SK-N-SH (cell line): ENCODE data around the gene CPED1. TPM values are rescaled to one million over a fixed set of nuclear protein-coding genes. Genes with fewer than 3 reads are reported as not detected.

Experiments
- CTCF ChIA-PET: fragments of 300-600, 350-600 bp; formaldehyde crosslinking; extraction: SDS; loops from one replicate; lab custom pipeline; 2021; lab: Yijun Ruan, JAX
- POLR2A ChIA-PET: fragments of 350-600 bp; sonication (Branson Sonifier 250); formaldehyde crosslinking; extraction: SDS; loops from one replicate; lab custom pipeline; 2020; ENCODE audit warnings: antibody characterized with exemption, inconsistent platforms; lab: Yijun Ruan, JAX
- DNase-seq: peaks from one replicate; pipeline ENCODE4 v3.0.0; 2012
- H2AFZ ChIP-seq: fragments of 200-600 bp; sonication (generic); 2 replicates; pipeline ENCODE4 v1.8.1; 2016; ENCODE audit warnings: antibody characterized with exemption, mild to moderate bottlenecking, low read depth
- H3F3A ChIP-seq: fragments of 200-600 bp; sonication (generic); replicated peaks from 2 replicates; pipeline ENCODE3; 2016; ENCODE audit warnings: antibody characterized with exemption, mild to moderate bottlenecking; ENCODE audit not compliant: insufficient read depth
- H3K27ac ChIP-seq, 2 experiments: fragments of 200-500 bp in 1 of 2; fragments of 200-600 bp in 1 of 2; sonication (Bioruptor generic) in 1 of 2; sonication (generic), shearing (Covaris generic) in 1 of 2; 2 replicates each; pipeline versions ENCODE4 v1.5.1 to v1.6.1; 2014 to 2016; ENCODE audit warnings: low read depth in 2 of 2, inconsistent platforms in 1 of 2, low read length in 1 of 2, mild to moderate bottlenecking in 1 of 2, mixed read lengths in 1 of 2
- H3K27me3 ChIP-seq: fragments of 200-600 bp; sonication (generic), shearing (Covaris generic); 2 replicates; pipeline ENCODE4 v1.6.1; 2016; ENCODE audit warnings: mixed run types; ENCODE audit not compliant: insufficient read depth
- H3K36me3 ChIP-seq, 2 experiments: fragments of 200-500 bp in 1 of 2; fragments of 200-600 bp in 1 of 2; sonication (Bioruptor generic) in 1 of 2; sonication (generic) in 1 of 2; replicated peaks in 1 of 2; 2 replicates each; pipeline versions ENCODE3 to v1.5.1; 2014 to 2016; ENCODE audit warnings: low read length in 1 of 2, mild to moderate bottlenecking in 1 of 2; ENCODE audit not compliant: insufficient read depth in 2 of 2, control insufficient read depth in 1 of 2
- H3K4me1 ChIP-seq, 2 experiments: fragments of 200-500 bp in 1 of 2; fragments of 200-600 bp in 1 of 2; sonication (Bioruptor generic) in 1 of 2; sonication (generic), shearing (Covaris generic) in 1 of 2; 2 replicates each; pipeline versions ENCODE4 v1.5.1 to v1.6.1; 2014 to 2016; ENCODE audit warnings: low read depth in 1 of 2, low read length in 1 of 2, mixed run types in 1 of 2; ENCODE audit not compliant: insufficient read depth in 2 of 2, control insufficient read depth in 1 of 2
- H3K4me2 ChIP-seq: fragments of 200-600 bp; sonication (generic), shearing (Covaris generic); 2 replicates; pipeline ENCODE4 v1.6.1; 2017; ENCODE audit warnings: mixed run types
- H3K4me3 ChIP-seq, 2 experiments: fragments of 200-500 bp in 1 of 2; fragments of 200-600 bp in 1 of 2; sonication (Bioruptor generic) in 1 of 2; sonication (generic), shearing (Covaris generic) in 1 of 2; 2 replicates each; pipeline versions ENCODE4 v1.5.1 to v1.8.1; 2014 to 2016; ENCODE audit warnings: low read depth in 2 of 2, inconsistent platforms in 1 of 2, low read length in 1 of 2, mild to moderate bottlenecking in 1 of 2, mixed read lengths in 1 of 2, moderate library complexity in 1 of 2
- H3K79me2 ChIP-seq: fragments of 200-600 bp; sonication (generic); 2 replicates; pipeline ENCODE4 v1.8.1; 2017; ENCODE audit warnings: mild to moderate bottlenecking; ENCODE audit not compliant: insufficient read depth
- H3K9ac ChIP-seq: fragments of 200-600 bp; sonication (generic); 2 replicates; pipeline ENCODE4 v1.6.1; 2017; ENCODE audit warnings: mixed run types
- H3K9me2 ChIP-seq: fragments of 200-600 bp; sonication (generic); 2 replicates; pipeline ENCODE4 v1.6.1; 2017; ENCODE audit warnings: mixed run types
- H3K9me3 ChIP-seq: fragments of 200-600 bp; sonication (generic); 2 replicates; pipeline ENCODE4 v1.6.1; 2017; ENCODE audit warnings: mixed run types, mild to moderate bottlenecking, moderate library complexity
- H4K20me1 ChIP-seq: fragments of 200-600 bp; sonication (generic); 2 replicates; pipeline ENCODE4 v1.6.1; 2017; ENCODE audit warnings: mild to moderate bottlenecking, mixed run types; ENCODE audit not compliant: insufficient read depth
- CHD2 ChIP-seq: fragments of 150-350 bp; IDR thresholded peaks from 2 replicates; pipeline ENCODE4 v1.6.1; 2018; ENCODE audit warnings: low read length; ENCODE audit not compliant: partially characterized antibody
- ELF1 ChIP-seq: IDR thresholded peaks from 2 replicates; pipeline ENCODE4 v1.4.0; 2012
- EP300 ChIP-seq, 2 experiments: IDR thresholded peaks; 2 replicates each; pipeline versions ENCODE4 v1.4.0 to v1.6.1; 2012; ENCODE audit warnings: borderline replicate concordance in 1 of 2, low read depth in 1 of 2, low read length in 1 of 2
- FOSL2 ChIP-seq: IDR thresholded peaks from 2 replicates; pipeline ENCODE4 v1.4.0; 2012; ENCODE audit warnings: low read depth, mild to moderate bottlenecking, moderate library complexity, borderline replicate concordance
- FOXM1 ChIP-seq: IDR thresholded peaks from 2 replicates; pipeline ENCODE4 v1.4.0; 2012; ENCODE audit warnings: low read depth, mild to moderate bottlenecking
- JUND ChIP-seq: IDR thresholded peaks from 2 replicates; pipeline ENCODE4 v1.4.0; 2012
- MXI1 ChIP-seq: IDR thresholded peaks from 2 replicates; pipeline ENCODE4 v1.6.1; 2012; ENCODE audit warnings: mild to moderate bottlenecking, low read depth, low read length, improper control_type of control experiment
- NFIC ChIP-seq: IDR thresholded peaks from 2 replicates; pipeline ENCODE4 v1.4.0; 2012; ENCODE audit warnings: borderline replicate concordance
- RCOR1 ChIP-seq: fragments of 150-350 bp; IDR thresholded peaks from 2 replicates; pipeline ENCODE4 v1.6.1; 2017; ENCODE audit warnings: antibody characterized with exemption, low read length
- REST ChIP-seq: IDR thresholded peaks from 2 replicates; pipeline ENCODE4 v1.6.1; 2012; ENCODE audit warnings: mild to moderate bottlenecking, low read depth, low read length, moderate library complexity
- RFX5 ChIP-seq: IDR thresholded peaks from 2 replicates; pipeline ENCODE4 v1.6.1; 2012; ENCODE audit warnings: mild to moderate bottlenecking, improper control_type of control experiment, low read length
- RXRA ChIP-seq: IDR thresholded peaks from 2 replicates; pipeline ENCODE4 v1.4.0; 2012; ENCODE audit warnings: low read depth, mild to moderate bottlenecking, borderline replicate concordance
- TAF1 ChIP-seq: IDR thresholded peaks from 2 replicates; pipeline ENCODE4 v1.6.1; 2012; ENCODE audit warnings: low read depth, mild to moderate bottlenecking, low read length, moderate library complexity, borderline replicate concordance
- TCF12 ChIP-seq: IDR thresholded peaks from 2 replicates; pipeline ENCODE4 v1.4.0; 2012
- TEAD4 ChIP-seq: IDR thresholded peaks from 2 replicates; pipeline ENCODE4 v1.4.0; 2012; ENCODE audit warnings: mild to moderate bottlenecking, borderline replicate concordance; ENCODE audit not compliant: insufficient read depth
- USF1 ChIP-seq: IDR thresholded peaks from 2 replicates; pipeline ENCODE4 v1.4.0; 2012; ENCODE audit warnings: low read depth, borderline replicate concordance
- USF2 ChIP-seq: fragments of 150-350 bp; IDR thresholded peaks from 2 replicates; pipeline ENCODE4 v1.6.1; 2017; ENCODE audit warnings: antibody characterized with exemption, low read length, low read depth, borderline replicate concordance
- YY1 ChIP-seq: IDR thresholded peaks from 2 replicates; pipeline ENCODE4 v1.4.0; 2012; ENCODE audit warnings: low read depth, mild to moderate bottlenecking
- ZBTB33 ChIP-seq: IDR thresholded peaks from 2 replicates; pipeline ENCODE4 v1.4.0; 2012; ENCODE audit warnings: low read depth, borderline replicate concordance
- WGBS: methylation state at CpG from one replicate; pipeline ENCODE4 v1.1.6; 2017; ENCODE audit warnings: low lambda C conversion rate; 5-methylcytosine and 5-hydroxymethylcytosine counted together
- polyA plus RNA-seq, 3 experiments: library from polyadenylated mRNA; depleted of rRNA; stranded (reverse); fragments of >200 nt; gene quantifications; 2 replicates each; pipeline ENCODE4 v1.2.3, GENCODE V29; 2012

The CPED1 gene
- polyA plus RNA-seq, 1 of the 3 experiments (the other 2 are of a cell fraction) = 4.4 TPM

GRCh38 chr7:121156825-121157224, 168.3 kb downstream of the CPED1 start:
- CTCF ChIA-PET = no interaction called here
- TF ChIP-seq RXRA = no peak
- no peak for TF ChIP-seq FOSL2
- no peak for TF ChIP-seq JUND
- TF ChIP-seq TAF1 = no peak
- TF ChIP-seq FOXM1 = no peak
- TF ChIP-seq RFX5 = no peak
- no peak for TF ChIP-seq YY1
- no peak for TF ChIP-seq NFIC
- no peak for TF ChIP-seq TEAD4
- no peak for TF ChIP-seq USF1
- no peak for TF ChIP-seq USF2
- no peak for TF ChIP-seq RCOR1
- TF ChIP-seq REST = no peak
- no peak for TF ChIP-seq CHD2
- TF ChIP-seq TCF12 = no peak
- TF ChIP-seq MXI1 = no peak
- no peak for TF ChIP-seq ELF1
- no peak for TF ChIP-seq EP300 (IDR thresholded peaks at IDR 0.05; ENCODE audit: borderline replicate concordance in 1 of 2, low read depth in 1 of 2, low read length in 1 of 2)
- no peak for TF ChIP-seq ZBTB33
- POLR2A ChIA-PET = no interaction called here

More at GRCh38 chr7:121156825-121157224, 168.3 kb downstream of the CPED1 start:
- peaks cover 0 to 3% of the 10 kb centered on the region in 2 experiments; a peak in 2 of 4 replicates for H3K4me1 ChIP-seq
- no peaks in the 10 kb centered on the region for H3K9me2 ChIP-seq
- H3K27ac ChIP-seq = no peak overlapping the region
- no peaks in the 10 kb centered on the region for H3K9me3 ChIP-seq
- no peak for DNase-seq
- no peaks in the 10 kb centered on the region for H3F3A ChIP-seq
- H3K36me3 ChIP-seq = no peaks in the 10 kb centered on the region
- no peak overlapping the region for H3K4me3 ChIP-seq
- H3K9ac ChIP-seq = no peak overlapping the region
- H2AFZ ChIP-seq = no peak overlapping the region
- no peaks in the 10 kb centered on the region for H4K20me1 ChIP-seq
- H3K79me2 ChIP-seq = no peaks in the 10 kb centered on the region
- H3K4me2 ChIP-seq = no peak overlapping the region
- 43% methylated on average over 2 of the region's 2 CpGs for WGBS
- no peaks in the 10 kb centered on the region for H3K27me3 ChIP-seq
